GM23338 (cell line): ENCODE results near the gene CHCT1. TPM values are rescaled to one million over a fixed set of nuclear protein-coding genes. Genes with fewer than 3 reads are reported as not detected.
A peak's percentile ranks its signal among the peaks of the same experiment; 100 is the strongest.

Experiments
- ATAC-seq: fragments of 200-7000 bp; cut with Tn5 transposase; 3 replicates; pipeline ENCODE4 v1.9.1; 2020
- DNase-seq: peaks from one replicate; pipeline ENCODE4 v3.0.0-alpha.2; 2015; ENCODE audit warnings: low spot score
- H2AFZ ChIP-seq: fragments of 200-600 bp; sonication (generic); 2 replicates; pipeline ENCODE4 v1.8.0; 2016; ENCODE audit warnings: antibody characterized with exemption, mild to moderate bottlenecking, moderate library complexity
- H3F3A ChIP-seq: fragments of 200-600 bp; sonication (generic); replicated peaks from 2 replicates; pipeline ENCODE4 v1.8.0; 2017; ENCODE audit warnings: antibody characterized with exemption, mixed run types, low read depth
- H3K27ac ChIP-seq: fragments of 200-600 bp; sonication (generic); 2 replicates; pipeline ENCODE4 v1.6.1; 2016; ENCODE audit warnings: low read depth
- H3K27me3 ChIP-seq: fragments of 200-600 bp; sonication (generic); 2 replicates; pipeline ENCODE4 v1.8.0; 2016; ENCODE audit warnings: mild to moderate bottlenecking, mixed run types, moderate library complexity; ENCODE audit not compliant: insufficient read depth
- H3K36me3 ChIP-seq: fragments of 200-600 bp; sonication (generic); 2 replicates; pipeline ENCODE4 v1.8.0; 2016; ENCODE audit warnings: mild to moderate bottlenecking; ENCODE audit not compliant: insufficient read depth
- H3K4me1 ChIP-seq: fragments of 200-600 bp; sonication (generic); 2 replicates; pipeline ENCODE4 v1.8.0; 2016; ENCODE audit warnings: mild to moderate bottlenecking, moderate library complexity; ENCODE audit not compliant: insufficient read depth
- H3K4me2 ChIP-seq: fragments of 200-600 bp; sonication (generic); 2 replicates; pipeline ENCODE4 v1.7.1; 2017; ENCODE audit warnings: mixed run types
- H3K4me3 ChIP-seq: fragments of 200-600 bp; sonication (generic); 2 replicates; pipeline ENCODE4 v1.6.1; 2016; ENCODE audit warnings: mixed run types
- H3K79me2 ChIP-seq: fragments of 200-600 bp; sonication (generic); replicated peaks from 2 replicates; pipeline ENCODE4 v1.8.0; 2017; ENCODE audit warnings: mild to moderate bottlenecking; ENCODE audit not compliant: insufficient read depth
- H3K9me2 ChIP-seq: fragments of 200-600 bp; sonication (generic); 2 replicates; pipeline ENCODE4 v1.8.0; 2017; ENCODE audit not compliant: insufficient read depth
- H4K20me1 ChIP-seq: fragments of 200-600 bp; sonication (generic); replicated peaks from 2 replicates; pipeline ENCODE4 v1.8.0; 2017; ENCODE audit warnings: mild to moderate bottlenecking; ENCODE audit not compliant: insufficient read depth
- H3K27ac Mint-ChIP-seq: 2 replicates; pipeline ENCODE4 v1.8.0; 2020; ENCODE audit warnings: inconsistent platforms, mild to moderate bottlenecking, moderate library complexity, mixed read lengths
- H3K27me3 Mint-ChIP-seq: 3 replicates; pipeline ENCODE4 v1.8.0; 2022; ENCODE audit warnings: low read depth, mild to moderate bottlenecking, moderate library complexity, mixed read lengths, inconsistent platforms; ENCODE audit not compliant: insufficient read depth, poor library complexity
- H3K36me3 Mint-ChIP-seq: 3 replicates; pipeline ENCODE4 v1.8.0; 2021; ENCODE audit warnings: low read depth, mild to moderate bottlenecking, inconsistent platforms, moderate library complexity, mixed read lengths
- H3K4me1 Mint-ChIP-seq: 3 replicates; pipeline ENCODE4 v1.8.0; 2020; ENCODE audit warnings: mild to moderate bottlenecking, inconsistent platforms, mixed read lengths
- H3K4me3 Mint-ChIP-seq: 3 replicates; pipeline ENCODE4 v1.8.0; 2021; ENCODE audit warnings: moderate library complexity, mild to moderate bottlenecking, inconsistent platforms, mixed read lengths
- H3K9me3 Mint-ChIP-seq: 3 replicates; pipeline ENCODE4 v1.8.0; 2020; ENCODE audit warnings: moderate library complexity, mild to moderate bottlenecking, inconsistent platforms, mixed read lengths
- CREB1 ChIP-seq: fragments of 250-450 bp; sonication (Bioruptor Pico); IDR thresholded peaks from 2 replicates; pipeline ENCODE4 v1.5.0; 2020; ENCODE audit warnings: low read depth, mild to moderate bottlenecking, moderate library complexity
- CTCF ChIP-seq, 2 experiments: fragments of 200-600 bp in 1 of 2; sonication (generic) in 1 of 2; conservative IDR thresholded peaks; 2 replicates each; pipeline versions ENCODE4 v1.5.1 to v1.6.1; 2016 to 2017; ENCODE audit warnings: antibody characterized with exemption in 2 of 2, low read depth in 2 of 2, mild to moderate bottlenecking in 2 of 2, moderate library complexity in 1 of 2
- ETS1 ChIP-seq: IDR thresholded peaks from 2 replicates; pipeline ENCODE4 v1.6.1; 2016; ENCODE audit warnings: antibody characterized with exemption
- EZH2 ChIP-seq: fragments of 200-600 bp; sonication (generic); IDR thresholded peaks from one replicate; pipeline ENCODE4 v1.8.0; 2017; ENCODE audit warnings: antibody characterized with exemption, mild to moderate bottlenecking, low read depth; ENCODE audit not compliant: unreplicated experiment
- EZH2phosphoT487 ChIP-seq: fragments of 200-600 bp; sonication (generic); IDR thresholded peaks from one replicate; pipeline ENCODE4 v1.8.1; 2018; ENCODE audit warnings: antibody characterized with exemption; ENCODE audit not compliant: unreplicated experiment
- JUNB ChIP-seq: IDR thresholded peaks from one replicate; pipeline ENCODE4 v1.6.1; 2016; ENCODE audit warnings: antibody characterized with exemption; ENCODE audit not compliant: unreplicated experiment
- NANOG ChIP-seq: IDR thresholded peaks from 2 replicates; pipeline ENCODE4 v1.6.1; 2016; ENCODE audit warnings: antibody characterized with exemption, borderline replicate concordance
- POLR2AphosphoS5 ChIP-seq: IDR thresholded peaks from 2 replicates; pipeline ENCODE4 v1.6.1; 2016; ENCODE audit warnings: antibody characterized with exemption, low read depth
- REST ChIP-seq: IDR thresholded peaks from one replicate; pipeline ENCODE4 v1.6.1; 2018; ENCODE audit warnings: antibody characterized with exemption; ENCODE audit not compliant: unreplicated experiment
- STAT1 ChIP-seq: IDR thresholded peaks from one replicate; pipeline ENCODE4 v1.6.1; 2016; ENCODE audit warnings: antibody characterized with exemption; ENCODE audit not compliant: unreplicated experiment
- ZNF114 ChIP-seq: fragments of 250-450 bp; sonication (Bioruptor Pico); IDR thresholded peaks from 2 replicates; pipeline ENCODE4 v1.5.0; 2020; ENCODE audit warnings: mild to moderate bottlenecking, moderate library complexity
- ZNF331 ChIP-seq: fragments of 250-450 bp; sonication (Bioruptor Pico); IDR thresholded peaks from 2 replicates; pipeline ENCODE4 v1.5.0; 2020; ENCODE audit warnings: low read depth, mild to moderate bottlenecking, moderate library complexity
- polyA plus RNA-seq: library from polyadenylated mRNA; unstranded; fragments of >200 nt; fragmentation: Nextera tagmentation; extraction: Ambion mirVana; gene quantifications from 2 replicates; pipeline ENCODE4 v1.2.1, GENCODE V29; 2016
- total RNA-seq: library from RNA; depleted of rRNA; stranded (reverse); fragments of >200 nt; shearing (Covaris generic); gene quantifications from 2 replicates; pipeline ENCODE4 v1.2.3, GENCODE V29; 2014
- TF ChIP-seq, protein P1 (sequence below): fragments of 250-450 bp; sonication (Bioruptor Pico); IDR thresholded peaks from 2 replicates; pipeline ENCODE4 v1.5.0; 2020; ENCODE audit warnings: mild to moderate bottlenecking, moderate library complexity

CHCT1 gene
- total and polyA plus RNA-seq, 2 experiments from 2014 or later, result 0.61 TPM; not detected in 1

GRCh38 chr17:60443713-60444112 lies 21.4 kb downstream of the CHCT1 start:
- H3K27ac ChIP-seq, result 0 out of 2 replicates have a peak overlapping the region, but pooled peaks have one; percentile 13
- Mint-ChIP-seq H3K27ac (no peak overlapping the region), H3K9me3 (peaks cover 10% of the 10 kb centered on the region; the same call in 2 of the 3 replicates), H3K4me1 (peaks cover 3% of the 10 kb centered on the region; the same call in 2 of the 3 replicates), H3K36me3 (peaks cover 9% of the 10 kb centered on the region; the same call in 2 of the 3 replicates), H3K4me3 (no peak overlapping the region), H3K27me3 (peaks cover 4% of the 10 kb centered on the region)
- no peak for DNase-seq
- H3K4me1 ChIP-seq, result peaks cover 6% of the 10 kb centered on the region; the same call in 1 of the 2 replicates
- H3K27me3 ChIP-seq, result no peaks in the 10 kb centered on the region
- no peak for TF ChIP-seq ZNF114 (CRISPR knock-in tag)
- no peak for TF ChIP-seq JUNB
- no peak for TF ChIP-seq CREB1 (CRISPR knock-in tag)
- TF ChIP-seq EZH2, result no peak
- no peak for TF ChIP-seq NANOG
- TF ChIP-seq STAT1, result no peak
- TF ChIP-seq EZH2phosphoT487, result no peak
- no peak for TF ChIP-seq CTCF (conservative IDR thresholded peaks at IDR 0.05; ENCODE audit: low read depth in 2 of 2)
- TF ChIP-seq, protein P1, sequence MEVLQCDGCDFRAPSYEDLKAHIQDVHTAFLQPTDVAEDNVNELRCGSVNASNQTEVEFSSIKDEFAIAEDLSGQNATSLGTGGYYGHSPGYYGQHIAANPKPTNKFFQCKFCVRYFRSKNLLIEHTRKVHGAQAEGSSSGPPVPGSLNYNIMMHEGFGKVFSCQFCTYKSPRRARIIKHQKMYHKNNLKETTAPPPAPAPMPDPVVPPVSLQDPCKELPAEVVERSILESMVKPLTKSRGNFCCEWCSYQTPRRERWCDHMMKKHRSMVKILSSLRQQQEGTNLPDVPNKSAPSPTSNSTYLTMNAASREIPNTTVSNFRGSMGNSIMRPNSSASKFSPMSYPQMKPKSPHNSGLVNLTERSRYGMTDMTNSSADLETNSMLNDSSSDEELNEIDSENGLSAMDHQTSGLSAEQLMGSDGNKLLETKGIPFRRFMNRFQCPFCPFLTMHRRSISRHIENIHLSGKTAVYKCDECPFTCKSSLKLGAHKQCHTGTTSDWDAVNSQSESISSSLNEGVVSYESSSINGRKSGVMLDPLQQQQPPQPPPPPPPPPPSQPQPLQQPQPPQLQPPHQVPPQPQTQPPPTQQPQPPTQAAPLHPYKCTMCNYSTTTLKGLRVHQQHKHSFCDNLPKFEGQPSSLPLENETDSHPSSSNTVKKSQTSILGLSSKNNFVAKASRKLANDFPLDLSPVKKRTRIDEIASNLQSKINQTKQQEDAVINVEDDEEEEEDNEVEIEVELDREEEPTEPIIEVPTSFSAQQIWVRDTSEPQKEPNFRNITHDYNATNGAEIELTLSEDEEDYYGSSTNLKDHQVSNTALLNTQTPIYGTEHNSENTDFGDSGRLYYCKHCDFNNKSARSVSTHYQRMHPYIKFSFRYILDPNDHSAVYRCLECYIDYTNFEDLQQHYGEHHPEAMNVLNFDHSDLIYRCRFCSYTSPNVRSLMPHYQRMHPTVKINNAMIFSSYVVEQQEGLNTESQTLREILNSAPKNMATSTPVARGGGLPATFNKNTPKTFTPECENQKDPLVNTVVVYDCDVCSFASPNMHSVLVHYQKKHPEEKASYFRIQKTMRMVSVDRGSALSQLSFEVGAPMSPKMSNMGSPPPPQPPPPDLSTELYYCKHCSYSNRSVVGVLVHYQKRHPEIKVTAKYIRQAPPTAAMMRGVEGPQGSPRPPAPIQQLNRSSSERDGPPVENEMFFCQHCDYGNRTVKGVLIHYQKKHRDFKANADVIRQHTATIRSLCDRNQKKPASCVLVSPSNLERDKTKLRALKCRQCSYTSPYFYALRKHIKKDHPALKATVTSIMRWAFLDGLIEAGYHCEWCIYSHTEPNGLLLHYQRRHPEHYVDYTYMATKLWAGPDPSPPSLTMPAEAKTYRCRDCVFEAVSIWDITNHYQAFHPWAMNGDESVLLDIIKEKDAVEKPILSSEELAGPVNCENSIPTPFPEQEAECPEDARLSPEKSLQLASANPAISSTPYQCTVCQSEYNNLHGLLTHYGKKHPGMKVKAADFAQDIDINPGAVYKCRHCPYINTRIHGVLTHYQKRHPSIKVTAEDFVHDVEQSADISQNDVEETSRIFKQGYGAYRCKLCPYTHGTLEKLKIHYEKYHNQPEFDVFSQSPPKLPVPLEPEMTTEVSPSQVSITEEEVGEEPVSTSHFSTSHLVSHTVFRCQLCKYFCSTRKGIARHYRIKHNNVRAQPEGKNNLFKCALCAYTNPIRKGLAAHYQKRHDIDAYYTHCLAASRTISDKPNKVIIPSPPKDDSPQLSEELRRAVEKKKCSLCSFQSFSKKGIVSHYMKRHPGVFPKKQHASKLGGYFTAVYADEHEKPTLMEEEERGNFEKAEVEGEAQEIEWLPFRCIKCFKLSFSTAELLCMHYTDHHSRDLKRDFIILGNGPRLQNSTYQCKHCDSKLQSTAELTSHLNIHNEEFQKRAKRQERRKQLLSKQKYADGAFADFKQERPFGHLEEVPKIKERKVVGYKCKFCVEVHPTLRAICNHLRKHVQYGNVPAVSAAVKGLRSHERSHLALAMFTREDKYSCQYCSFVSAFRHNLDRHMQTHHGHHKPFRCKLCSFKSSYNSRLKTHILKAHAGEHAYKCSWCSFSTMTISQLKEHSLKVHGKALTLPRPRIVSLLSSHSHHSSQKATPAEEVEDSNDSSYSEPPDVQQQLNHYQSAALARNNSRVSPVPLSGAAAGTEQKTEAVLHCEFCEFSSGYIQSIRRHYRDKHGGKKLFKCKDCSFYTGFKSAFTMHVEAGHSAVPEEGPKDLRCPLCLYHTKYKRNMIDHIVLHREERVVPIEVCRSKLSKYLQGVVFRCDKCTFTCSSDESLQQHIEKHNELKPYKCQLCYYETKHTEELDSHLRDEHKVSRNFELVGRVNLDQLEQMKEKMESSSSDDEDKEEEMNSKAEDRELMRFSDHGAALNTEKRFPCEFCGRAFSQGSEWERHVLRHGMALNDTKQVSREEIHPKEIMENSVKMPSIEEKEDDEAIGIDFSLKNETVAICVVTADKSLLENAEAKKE (CRISPR knock-in tag), result no peak
- TF ChIP-seq ETS1, result no peak
- no peak for TF ChIP-seq POLR2AphosphoS5
- TF ChIP-seq REST, result no peak
- no peak for TF ChIP-seq ZNF331
- H3F3A ChIP-seq, result no peaks in the 10 kb centered on the region; the same call in 1 of the 2 replicates
- no peaks in the 10 kb centered on the region for H3K9me2 ChIP-seq
- no peak overlapping the region for H2AFZ ChIP-seq
- no peak overlapping the region for H3K4me3 ChIP-seq
- H3K4me2 ChIP-seq, result no peak overlapping the region
- no peaks in the 10 kb centered on the region for H4K20me1 ChIP-seq
- H3K36me3 ChIP-seq, result peaks cover 4% of the 10 kb centered on the region; the same call in 1 of the 2 replicates
- no peak for ATAC-seq
- H3K79me2 ChIP-seq, result no peaks in the 10 kb centered on the region
